Upper lobe of left lung (tissue), 6 donors: ENCODE results near the gene IQSEC1. TPM values are rescaled to one million over a fixed set of nuclear protein-coding genes. Genes with fewer than 3 reads are reported as not detected.

Source experiments
- ATAC-seq, 2 donors: fragments of 200-7000 bp; cut with Tn5 transposase; one replicate each; pipeline ENCODE4 v1.9.1; 2022; ENCODE audit warnings: mild to moderate bottlenecking in 2 of 2, moderate library complexity in 2 of 2; ENCODE audit not compliant: low FRiP score in 2 of 2
- DNase-seq, 2 donors: peaks; one replicate each; pipeline ENCODE4 v3.0.0-alpha.2; 2019 to 2020
- H3K27ac ChIP-seq, 4 donors: fragments of 200-600 bp; sonication (generic); one replicate each; pipeline ENCODE4 v1.5.1; 2016 to 2019
- H3K27me3 ChIP-seq, 4 donors: fragments of 200-600 bp; sonication (generic); one replicate each; pipeline ENCODE4 v1.5.1; 2017 to 2019
- H3K36me3 ChIP-seq, 4 donors: fragments of 200-600 bp; sonication (generic); one replicate each; pipeline ENCODE4 v1.5.1; 2016 to 2019
- H3K4me1 ChIP-seq, 4 donors: fragments of 200-600 bp; sonication (generic); one replicate each; pipeline ENCODE4 v1.5.1; 2018 to 2019
- H3K4me3 ChIP-seq, 4 donors: fragments of 200-600 bp; sonication (generic); one replicate each; pipeline ENCODE4 v1.5.1; 2017 to 2019; ENCODE audit warnings: mild to moderate bottlenecking in 2 of 4, moderate library complexity in 1 of 4
- H3K9me3 ChIP-seq, 4 donors: fragments of 200-600 bp; sonication (generic); one replicate each; pipeline ENCODE4 v1.5.1; 2018 to 2019
- CTCF ChIP-seq, 6 experiments: fragments of 450-650 bp in 4 of 6; fragments of 200-600 bp in 2 of 6; sonication (generic) in 2 of 6; IDR thresholded peaks; one replicate each; pipeline ENCODE4 v1.5.1; 2016 to 2019; ENCODE audit warnings: antibody characterized with exemption in 6 of 6
- EP300 ChIP-seq, 4 donors: sonication (generic); formaldehyde crosslinking; IDR thresholded peaks; one replicate each; pipeline ENCODE4 v1.5.1; 2017; ENCODE audit warnings: antibody characterized with exemption in 4 of 4, control low read depth in 2 of 4
- POLR2A ChIP-seq, 4 donors: fragments of 450-650 bp; IDR thresholded peaks; one replicate each; pipeline ENCODE4 v1.5.1; 2016 to 2017; ENCODE audit warnings: antibody characterized with exemption in 4 of 4, mild to moderate bottlenecking in 2 of 4
- POLR2AphosphoS5 ChIP-seq, 2 donors: sonication (generic); formaldehyde crosslinking; IDR thresholded peaks; one replicate each; pipeline ENCODE4 v1.5.1; 2017; ENCODE audit warnings: antibody characterized with exemption in 2 of 2
- WGBS, 2 donors: methylation state at CpG; one replicate each; pipeline ENCODE4 v1.1.5; 2017 to 2018; 5-methylcytosine and 5-hydroxymethylcytosine counted together
- total RNA-seq, 6 donors: library from RNA; depleted of rRNA in 4 of 6; stranded (reverse); fragments of >200 nt in 4 of 6; gene quantifications; one replicate each; pipeline versions ENCODE4 v1.1.0 to v1.2.1, GENCODE V29; 2016 to 2021
- donor health status: DM: no; HTN: no; CAD: no; lungs with moderate emphysema.
- donor health status: DM: no; HTN: yes; CAD: no; lungs with severe emphysema.

Gene IQSEC1
- total RNA-seq, 6 donors from 2014 or later = 51.1 to 105 (median 81.0) TPM

- TF ChIP-seq CTCF (IDR thresholded peaks at IDR 0.05) = no peak
- TF ChIP-seq POLR2A (IDR thresholded peaks at IDR 0.05) = no peak
- TF ChIP-seq EP300 (IDR thresholded peaks at IDR 0.05) = no peak
- no peak for TF ChIP-seq POLR2AphosphoS5 (IDR thresholded peaks at IDR 0.05)
- ATAC-seq (no peak), DNase-seq (no peak)
- peaks cover 0 to 12% (median 8%) of the 10 kb centered on the region in 4 donors for H3K4me1 ChIP-seq
- H3K27me3 ChIP-seq = no peaks in the 10 kb centered on the region
- no peaks in the 10 kb centered on the region for H3K36me3 ChIP-seq
- no peak overlapping the region for H3K4me3 ChIP-seq
- H3K27ac ChIP-seq = no peak overlapping the region
- H3K9me3 ChIP-seq = no peaks in the 10 kb centered on the region
- 85 to 100% methylated on average over 1 to 6 of the region's 6 CpGs for WGBS, 2 donors
Measured at GRCh38 chr3:12985148-12985547, 88.1 kb downstream of the IQSEC1 start.

- Histone ChIP-seq H3K4me3 (no peak overlapping the region), H3K27ac (no peak overlapping the region), H3K27me3 (no peaks in the 10 kb centered on the region), H3K9me3 (no peaks in the 10 kb centered on the region), H3K36me3 (no peaks in the 10 kb centered on the region), H3K4me1 (peaks cover 0 to 12% (median 8%) of the 10 kb centered on the region in 4 donors)
- DNase-seq (peak in 1 of 2 donors; percentile 68), ATAC-seq (peak; percentile 67 to 81)
- WGBS, 2 donors = 48 to 71% methylated on average over 5 to 7 of the region's 7 CpGs
- TF ChIP-seq CTCF (IDR thresholded peaks at IDR 0.05) = peak; percentile 67 to 78 (median 72)
- no peak for TF ChIP-seq POLR2A (IDR thresholded peaks at IDR 0.05)
Measured at GRCh38 chr3:12984023-12984823, 89.0 kb downstream of the IQSEC1 start.

- DNase-seq (no peak), ATAC-seq (peak in 1 of 2 donors; percentile 13)
- Histone ChIP-seq H3K4me1 (peaks cover 0 to 12% (median 8%) of the 10 kb centered on the region in 4 donors), H3K36me3 (no peaks in the 10 kb centered on the region), H3K4me3 (no peak overlapping the region), H3K27ac (no peak overlapping the region), H3K9me3 (no peaks in the 10 kb centered on the region), H3K27me3 (no peaks in the 10 kb centered on the region)
- WGBS, 2 donors = 85 to 88% methylated on average over 7 to 9 of the region's 9 CpGs
- TF ChIP-seq EP300 (IDR thresholded peaks at IDR 0.05) (no peak), POLR2AphosphoS5 (IDR thresholded peaks at IDR 0.05) (no peak), CTCF (IDR thresholded peaks at IDR 0.05) (no peak)
Measured at GRCh38 chr3:12983319-12983718, 89.9 kb downstream of the IQSEC1 start.

GRCh38 chr3:12982619-12983101 is 90.6 kb downstream of the IQSEC1 start:
- TF ChIP-seq EP300 (IDR thresholded peaks at IDR 0.05) (no peak), POLR2AphosphoS5 (IDR thresholded peaks at IDR 0.05) (no peak), CTCF (IDR thresholded peaks at IDR 0.05) (no peak), POLR2A (IDR thresholded peaks at IDR 0.05) (no peak)
- no peak overlapping the region for H3K4me3 ChIP-seq
- no peaks in the 10 kb centered on the region for H3K36me3 ChIP-seq
- H3K27me3 ChIP-seq = no peaks in the 10 kb centered on the region
- WGBS, 2 donors = 66% methylated on average over 5 of the region's 5 CpGs; no CpG with 5 or more reads in 1 of the 2 donors
- peaks cover 0 to 12% (median 8%) of the 10 kb centered on the region in 4 donors for H3K4me1 ChIP-seq
- no peak for DNase-seq
- ATAC-seq = no peak
- H3K27ac ChIP-seq = no peak overlapping the region
- H3K9me3 ChIP-seq = no peaks in the 10 kb centered on the region
